ENCODE data around the gene TLL1.

DNA sequence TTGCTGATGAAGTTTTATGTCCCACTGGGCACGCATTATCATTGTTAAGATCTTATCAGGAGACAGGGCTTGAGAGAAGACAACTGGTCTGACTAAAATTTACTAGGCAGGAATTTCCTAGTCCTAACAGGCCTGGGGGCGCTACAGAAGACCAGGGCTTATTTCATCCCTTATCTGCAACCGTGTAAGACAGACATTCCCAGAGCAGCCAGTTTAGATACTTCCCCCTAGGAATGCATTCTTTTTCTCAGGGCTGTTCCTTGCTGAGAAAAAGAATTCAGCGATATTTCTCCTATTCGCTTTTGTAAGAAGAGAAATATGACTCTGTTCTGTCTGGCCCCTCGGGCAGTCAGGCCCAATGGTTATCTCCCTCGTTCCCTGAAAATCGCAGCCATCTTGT lies 93.8 kb downstream of the TLL1 start:
- no peak for TF ChIP-seq POLR2A (IDR thresholded peaks at IDR 0.05)
- TF ChIP-seq, protein P1, sequence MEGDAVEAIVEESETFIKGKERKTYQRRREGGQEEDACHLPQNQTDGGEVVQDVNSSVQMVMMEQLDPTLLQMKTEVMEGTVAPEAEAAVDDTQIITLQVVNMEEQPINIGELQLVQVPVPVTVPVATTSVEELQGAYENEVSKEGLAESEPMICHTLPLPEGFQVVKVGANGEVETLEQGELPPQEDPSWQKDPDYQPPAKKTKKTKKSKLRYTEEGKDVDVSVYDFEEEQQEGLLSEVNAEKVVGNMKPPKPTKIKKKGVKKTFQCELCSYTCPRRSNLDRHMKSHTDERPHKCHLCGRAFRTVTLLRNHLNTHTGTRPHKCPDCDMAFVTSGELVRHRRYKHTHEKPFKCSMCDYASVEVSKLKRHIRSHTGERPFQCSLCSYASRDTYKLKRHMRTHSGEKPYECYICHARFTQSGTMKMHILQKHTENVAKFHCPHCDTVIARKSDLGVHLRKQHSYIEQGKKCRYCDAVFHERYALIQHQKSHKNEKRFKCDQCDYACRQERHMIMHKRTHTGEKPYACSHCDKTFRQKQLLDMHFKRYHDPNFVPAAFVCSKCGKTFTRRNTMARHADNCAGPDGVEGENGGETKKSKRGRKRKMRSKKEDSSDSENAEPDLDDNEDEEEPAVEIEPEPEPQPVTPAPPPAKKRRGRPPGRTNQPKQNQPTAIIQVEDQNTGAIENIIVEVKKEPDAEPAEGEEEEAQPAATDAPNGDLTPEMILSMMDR (IDR thresholded peaks at IDR 0.05), result no peak
